Endothelial cell of umbilical vein (primary cell): ENCODE results near the gene MARK3.

Experiments used
- CTCF ChIP-seq, 2 donors: IDR thresholded peaks; 1 replicate in 1 of 2; 2 replicates in 1 of 2; pipeline ENCODE4 v1.5.1; 2011; ENCODE audit warnings: low read length in 2 of 2, mild to moderate bottlenecking in 2 of 2, moderate library complexity in 2 of 2, control low read depth in 1 of 2, inconsistent platforms in 1 of 2, low read depth in 1 of 2; ENCODE audit not compliant: insufficient read depth in 1 of 2; ENCODE audit errors: extremely low read depth in 1 of 2
- EZH2 ChIP-seq: IDR thresholded peaks from 2 replicates; pipeline ENCODE4 v1.6.1; 2012; ENCODE audit warnings: borderline replicate concordance, low read depth, mild to moderate bottlenecking, moderate library complexity, low read length, inconsistent platforms; ENCODE audit not compliant: severe bottlenecking
- FOS ChIP-seq: IDR thresholded peaks from 2 replicates; pipeline ENCODE4 v1.6.1; 2011; ENCODE audit warnings: mild to moderate bottlenecking, low read length, moderate library complexity, borderline replicate concordance; ENCODE audit not compliant: insufficient read depth
- GATA2 ChIP-seq: IDR thresholded peaks from 2 replicates; pipeline ENCODE4 v1.7.0; 2011; ENCODE audit warnings: low read depth, mild to moderate bottlenecking, moderate library complexity, mixed read lengths, low read length; ENCODE audit not compliant: insufficient read length, insufficient read depth
- JUN ChIP-seq: IDR thresholded peaks from 2 replicates; pipeline ENCODE4 v1.6.1; 2011; ENCODE audit warnings: borderline replicate concordance, low read depth; ENCODE audit not compliant: insufficient read length, insufficient read depth
- MAX ChIP-seq: IDR thresholded peaks from 2 replicates; pipeline ENCODE4 v1.6.1; 2011; ENCODE audit not compliant: insufficient read depth, insufficient read length
- MYC ChIP-seq: IDR thresholded peaks from one replicate; pipeline ENCODE4 v1.6.1; 2011; ENCODE audit warnings: mild to moderate bottlenecking, low read depth, low read length
- POLR2A ChIP-seq: IDR thresholded peaks from 2 replicates; pipeline ENCODE4 v1.6.1; 2012; ENCODE audit warnings: low read depth, mild to moderate bottlenecking, control low read depth, low read length
- POLR2AphosphoS5 ChIP-seq: IDR thresholded peaks from 2 replicates; pipeline ENCODE4 v1.6.1; 2012; ENCODE audit warnings: low read depth, mild to moderate bottlenecking, control low read depth, low read length, moderate library complexity; ENCODE audit not compliant: insufficient read depth

- TF ChIP-seq EZH2 (no peak), POLR2AphosphoS5 (no peak), POLR2A (no peak), JUN (no peak), MAX (no peak), CTCF (IDR thresholded peaks at IDR 0.05; ENCODE audit: extremely low read depth in 1 of 2, insufficient read depth in 1 of 2, low read depth in 1 of 2, low read length in 2 of 2) (no peak), GATA2 (no peak), FOS (no peak), MYC (no peak)
Measured at GRCh38 chr14:103540821-103541708, 155.8 kb downstream of the MARK3 start.
